Measurements from ENCODE around the gene BSND.
A peak's percentile ranks its signal among the peaks of the same experiment; 100 is the strongest.

DNA sequence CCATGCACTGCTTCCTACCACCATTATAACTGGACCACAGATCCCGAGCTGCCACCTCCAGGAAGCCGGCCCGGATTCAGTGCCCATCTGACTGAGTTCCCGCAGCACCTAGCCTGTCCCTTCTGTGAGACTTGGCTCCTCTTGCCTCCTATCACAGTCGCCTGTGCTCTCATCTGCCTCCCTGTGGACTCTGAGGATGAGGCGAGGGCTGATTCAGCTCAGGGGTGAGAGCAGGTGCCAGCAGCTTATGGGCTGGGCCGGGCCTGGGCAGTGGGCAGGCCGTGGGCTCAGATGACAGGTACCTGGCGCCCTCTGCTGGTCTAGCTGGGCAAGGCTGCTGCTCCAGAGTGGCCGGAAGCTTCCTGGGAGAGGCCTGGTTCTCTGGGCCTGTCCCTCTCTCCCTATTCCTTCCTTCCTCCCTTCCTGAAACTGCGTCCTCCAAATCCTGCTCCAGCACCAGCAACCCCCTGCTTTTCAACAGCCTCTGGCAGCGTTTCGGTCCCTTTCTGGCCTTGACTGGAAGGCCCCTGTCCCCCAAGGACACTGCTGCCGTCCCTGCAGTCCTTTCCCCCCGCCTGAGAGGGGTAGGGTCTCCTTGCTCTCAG, 23.3 kb downstream of the BSND start:
- TF ChIP-seq FOXK2 (IDR thresholded peaks at IDR 0.05): no peak
- TF ChIP-seq BHLHE40 (IDR thresholded peaks at IDR 0.05; ENCODE audit: borderline replicate concordance): no peak
- no peak for TF ChIP-seq ARNT (IDR thresholded peaks at IDR 0.05)
- TF ChIP-seq, protein P1, sequence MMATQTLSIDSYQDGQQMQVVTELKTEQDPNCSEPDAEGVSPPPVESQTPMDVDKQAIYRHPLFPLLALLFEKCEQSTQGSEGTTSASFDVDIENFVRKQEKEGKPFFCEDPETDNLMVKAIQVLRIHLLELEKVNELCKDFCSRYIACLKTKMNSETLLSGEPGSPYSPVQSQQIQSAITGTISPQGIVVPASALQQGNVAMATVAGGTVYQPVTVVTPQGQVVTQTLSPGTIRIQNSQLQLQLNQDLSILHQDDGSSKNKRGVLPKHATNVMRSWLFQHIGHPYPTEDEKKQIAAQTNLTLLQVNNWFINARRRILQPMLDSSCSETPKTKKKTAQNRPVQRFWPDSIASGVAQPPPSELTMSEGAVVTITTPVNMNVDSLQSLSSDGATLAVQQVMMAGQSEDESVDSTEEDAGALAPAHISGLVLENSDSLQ (IDR thresholded peaks at IDR 0.05): no peak; the same call in 1 of the 2 replicates
- TF ChIP-seq FOXM1 (IDR thresholded peaks at IDR 0.05; ENCODE audit: borderline replicate concordance): no peak
- no peak for TF ChIP-seq ELF4 (IDR thresholded peaks at IDR 0.05)
- no peak for TF ChIP-seq NFRKB (IDR thresholded peaks at IDR 0.05)
- no peak for TF ChIP-seq SP1 (IDR thresholded peaks at IDR 0.05)
- peak; percentile 93; the same call in 1 of the 2 replicates for TF ChIP-seq HDGF (IDR thresholded peaks at IDR 0.05; ENCODE audit: borderline replicate concordance)
- no peak for TF ChIP-seq L3MBTL2 (conservative IDR thresholded peaks at IDR 0.05)
- TF ChIP-seq SUZ12 (IDR thresholded peaks at IDR 0.05): no peak
- no peak for TF ChIP-seq TARDBP (IDR thresholded peaks at IDR 0.05)
- no peak for TF ChIP-seq FOXA1 (IDR thresholded peaks at IDR 0.05)
